Activated T-helper 1 cell treated with anti-CD3 and anti-CD28 coated beads, Interleukin-12 subunit alpha, Interleukin-12 subunit beta, Interleukin-2, Interleukin-4 antibody, amounts not matched to agents 30 ng/mL and 10 ng/mL and 1 ng/mL, durations not matched to agents 14 hours and 24 hours and 36 hours (primary cell): Measurements from ENCODE around the gene IGLON5. TPM values are rescaled to one million over a fixed set of nuclear protein-coding genes. Genes with fewer than 3 reads are reported as not detected.

ENCODE experiments used
- DNase-seq: peaks from one replicate; pipeline ENCODE4 v3.0.0; 2021; ENCODE audit warnings: low spot score
- H3K27ac Mint-ChIP-seq: one replicate; pipeline ENCODE4 v1.8.0; 2021; ENCODE audit warnings: mild to moderate bottlenecking, mixed read lengths
- H3K27me3 Mint-ChIP-seq: one replicate; pipeline ENCODE4 v1.8.0; 2022; ENCODE audit warnings: mild to moderate bottlenecking, moderate library complexity, mixed read lengths; ENCODE audit not compliant: insufficient read depth
- H3K36me3 Mint-ChIP-seq: one replicate; pipeline ENCODE4 v1.8.0; 2021; ENCODE audit warnings: low read depth, mixed read lengths
- H3K4me1 Mint-ChIP-seq: one replicate; pipeline ENCODE4 v1.8.0; 2021; ENCODE audit warnings: low read depth, mixed read lengths
- H3K4me3 Mint-ChIP-seq: one replicate; pipeline ENCODE4 v1.8.0; 2021; ENCODE audit warnings: mild to moderate bottlenecking, moderate library complexity, mixed read lengths
- H3K9me3 Mint-ChIP-seq: one replicate; pipeline ENCODE4 v1.8.0; 2021; ENCODE audit warnings: mixed read lengths
- intact Hi-C: fragments of 100-400 bp; cut with micrococcal nuclease; formaldehyde crosslinking; loops from one replicate; pipeline ENCODE4 v1.15.1; 2024
- total RNA-seq: library from RNA; stranded (reverse); gene quantifications from 2 replicates; pipeline ENCODE4 v1.2.3, GENCODE V29; 2022

The IGLON5 gene
- total RNA-seq, 1 donor from 2014 or later, result 1.3 TPM

DNA sequence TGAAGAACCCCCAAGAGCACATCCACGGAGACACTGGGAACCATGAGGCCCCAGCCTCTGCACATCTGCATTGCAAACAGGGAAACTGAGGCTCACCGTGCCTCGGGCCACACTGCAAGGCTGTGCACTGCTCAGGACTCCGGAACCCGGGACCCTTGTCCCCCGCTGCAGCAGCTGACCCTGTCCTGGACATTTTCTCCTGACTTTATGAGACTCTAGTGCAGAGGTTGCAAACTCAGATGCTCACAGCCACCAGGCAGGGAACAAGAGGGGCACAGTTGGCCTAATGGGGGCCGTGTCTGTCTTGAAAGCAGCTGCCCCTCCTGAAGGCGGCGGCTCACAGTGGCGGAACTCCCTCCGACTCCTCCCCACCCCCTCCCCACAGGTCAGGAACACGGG is 16.5 kb upstream of the IGLON5 start:
- intact Hi-C loops, result no loop called here
- H3K36me3 Mint-ChIP-seq, result no peaks in the 10 kb centered on the region
- no peak overlapping the region for H3K4me3 Mint-ChIP-seq
- DNase-seq, result no peak
- H3K4me1 Mint-ChIP-seq, result no peaks in the 10 kb centered on the region
- peaks cover 4% of the 10 kb centered on the region for H3K27me3 Mint-ChIP-seq
- H3K27ac Mint-ChIP-seq, result no peak overlapping the region
- H3K9me3 Mint-ChIP-seq, result no peaks in the 10 kb centered on the region

DNA sequence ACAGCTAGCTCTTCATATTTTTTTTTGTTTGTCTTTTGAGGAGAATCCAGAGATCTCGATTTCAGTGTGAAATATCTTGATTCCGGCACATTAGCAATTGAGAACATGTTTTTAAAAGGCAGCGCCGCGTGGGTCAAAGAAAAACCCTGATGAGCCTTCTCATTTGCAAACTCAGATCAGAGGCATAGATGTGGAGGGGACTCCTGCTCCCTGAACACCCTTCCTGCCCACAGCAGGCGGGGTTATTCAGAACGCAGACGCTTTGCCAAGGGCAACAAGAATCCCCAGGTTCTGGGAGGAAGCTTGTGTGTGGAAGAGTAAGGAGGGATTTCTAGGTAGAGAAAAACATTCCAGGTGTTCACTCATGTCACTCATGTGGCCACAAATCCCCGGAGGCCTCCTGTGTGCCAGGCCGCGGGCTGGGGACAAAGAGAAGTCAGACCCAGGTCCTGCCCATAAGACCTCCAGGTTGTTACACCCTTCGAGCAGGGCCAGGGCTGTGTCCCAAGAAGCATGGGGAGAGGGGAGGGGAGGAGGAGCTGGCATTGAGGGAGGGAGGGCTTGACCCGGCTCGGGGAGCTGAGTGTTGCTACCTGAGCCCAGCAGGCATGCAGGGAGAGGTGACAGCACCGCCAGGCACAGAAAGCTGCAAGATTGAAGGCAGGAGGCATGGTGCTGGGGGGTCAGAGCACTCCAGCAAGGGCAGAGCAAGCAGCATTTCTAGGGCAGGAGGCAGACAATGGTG is 15.9 kb upstream of the IGLON5 start:
- no peak overlapping the region for H3K27ac Mint-ChIP-seq
- intact Hi-C loops, result no loop called here
- H3K4me1 Mint-ChIP-seq, result no peaks in the 10 kb centered on the region
- no peak for DNase-seq
- no peaks in the 10 kb centered on the region for H3K9me3 Mint-ChIP-seq
- peaks cover 4% of the 10 kb centered on the region for H3K27me3 Mint-ChIP-seq
- no peaks in the 10 kb centered on the region for H3K36me3 Mint-ChIP-seq
- no peak overlapping the region for H3K4me3 Mint-ChIP-seq

DNA sequence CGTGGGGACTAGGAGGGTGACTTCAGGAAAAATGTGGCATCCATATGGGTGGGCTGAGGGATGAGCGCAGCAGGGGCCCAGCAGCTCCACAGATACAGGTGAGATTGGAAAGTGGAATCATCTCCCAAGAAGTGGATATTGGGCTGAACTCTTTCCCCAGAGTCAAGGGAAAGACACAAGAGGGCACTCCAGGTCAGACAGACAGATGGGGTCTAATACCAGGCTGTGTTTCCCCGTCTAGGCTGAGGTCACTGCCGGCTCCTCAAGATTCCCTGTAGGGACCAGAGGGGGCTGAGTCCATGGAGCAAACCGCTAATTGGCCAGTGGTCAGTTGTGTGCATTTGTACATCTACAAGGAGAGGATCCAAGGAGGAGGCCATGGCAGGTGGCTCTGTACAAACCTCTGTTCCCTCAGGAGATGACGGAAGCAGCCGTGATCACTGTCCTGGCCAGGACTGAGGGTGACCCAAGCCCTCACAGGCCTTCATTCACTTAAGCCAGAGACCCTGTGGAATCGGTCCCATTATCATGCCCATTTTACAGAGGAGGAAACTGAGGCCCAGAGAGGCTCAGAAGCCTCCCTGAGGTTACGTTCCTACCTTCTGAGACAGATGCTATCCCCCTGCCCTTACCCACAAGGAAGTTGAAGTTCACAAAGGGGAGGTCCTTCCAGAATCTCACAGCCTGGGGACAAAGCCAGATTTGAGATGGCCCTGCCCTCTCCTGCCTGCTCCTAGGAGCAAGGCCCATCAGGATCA is 14.9 kb upstream of the IGLON5 start:
- no peaks in the 10 kb centered on the region for H3K9me3 Mint-ChIP-seq
- intact Hi-C loops, result no loop called here
- H3K4me3 Mint-ChIP-seq, result no peak overlapping the region

DNA sequence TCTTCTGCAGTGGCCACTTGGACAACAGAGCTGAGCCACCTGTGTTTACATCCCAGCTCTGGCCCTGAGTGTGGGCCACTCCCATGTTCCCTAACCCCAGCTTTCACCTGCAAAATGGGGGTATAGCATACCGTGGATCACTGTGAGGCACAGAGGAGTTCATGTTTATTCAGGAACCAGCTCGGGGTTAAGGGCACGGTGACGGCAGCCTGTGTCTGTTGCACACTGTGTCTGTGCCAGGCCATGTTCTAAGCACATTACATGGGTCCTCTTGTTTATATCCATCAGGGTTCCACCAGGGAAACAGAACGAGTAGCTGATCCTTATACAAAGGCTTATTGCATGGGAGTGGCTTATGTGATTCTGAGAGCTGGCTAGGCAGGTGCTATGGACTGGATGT is 14.0 kb upstream of the IGLON5 start:
- no peaks in the 10 kb centered on the region for H3K4me1 Mint-ChIP-seq
- H3K36me3 Mint-ChIP-seq, result no peaks in the 10 kb centered on the region
- no peak for DNase-seq
- H3K9me3 Mint-ChIP-seq, result no peaks in the 10 kb centered on the region
- intact Hi-C loops, result no loop called here
- H3K27me3 Mint-ChIP-seq, result peaks cover 4% of the 10 kb centered on the region
- H3K4me3 Mint-ChIP-seq, result no peak overlapping the region
- no peak overlapping the region for H3K27ac Mint-ChIP-seq

More for the DNA sequence above, 14.9 kb upstream of the IGLON5 start:
- Mint-ChIP-seq H3K4me1 (no peaks in the 10 kb centered on the region), H3K36me3 (no peaks in the 10 kb centered on the region), H3K27me3 (peaks cover 4% of the 10 kb centered on the region), H3K27ac (no peak overlapping the region)
- no peak for DNase-seq

DNA sequence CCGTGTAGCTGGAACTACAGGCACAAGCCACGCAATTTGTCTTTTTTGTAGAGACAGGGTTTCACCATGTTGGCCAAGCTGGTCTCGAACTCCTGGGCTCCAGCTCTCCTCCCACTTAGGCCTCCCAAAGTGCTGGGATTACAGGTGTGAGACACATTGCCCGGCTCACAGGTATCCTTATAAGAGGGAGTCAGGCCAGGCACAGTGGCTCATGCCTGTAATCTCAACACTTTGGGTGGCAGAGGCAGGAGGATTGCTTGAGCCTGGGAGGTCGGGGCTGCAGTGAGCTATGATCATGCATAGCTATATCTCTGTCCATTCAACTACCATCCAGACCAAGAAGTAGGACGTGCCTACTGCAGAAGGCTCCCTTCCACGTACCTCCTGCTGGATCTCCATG is 10.2 kb upstream of the IGLON5 start:
- DNase-seq, result no peak
- H3K36me3 Mint-ChIP-seq, result no peaks in the 10 kb centered on the region
- H3K9me3 Mint-ChIP-seq, result peaks cover 4% of the 10 kb centered on the region
- H3K4me3 Mint-ChIP-seq, result no peak overlapping the region
- intact Hi-C loops, result no loop called here
- H3K27me3 Mint-ChIP-seq, result peaks cover 4% of the 10 kb centered on the region
- no peaks in the 10 kb centered on the region for H3K4me1 Mint-ChIP-seq
- no peak overlapping the region for H3K27ac Mint-ChIP-seq

DNA sequence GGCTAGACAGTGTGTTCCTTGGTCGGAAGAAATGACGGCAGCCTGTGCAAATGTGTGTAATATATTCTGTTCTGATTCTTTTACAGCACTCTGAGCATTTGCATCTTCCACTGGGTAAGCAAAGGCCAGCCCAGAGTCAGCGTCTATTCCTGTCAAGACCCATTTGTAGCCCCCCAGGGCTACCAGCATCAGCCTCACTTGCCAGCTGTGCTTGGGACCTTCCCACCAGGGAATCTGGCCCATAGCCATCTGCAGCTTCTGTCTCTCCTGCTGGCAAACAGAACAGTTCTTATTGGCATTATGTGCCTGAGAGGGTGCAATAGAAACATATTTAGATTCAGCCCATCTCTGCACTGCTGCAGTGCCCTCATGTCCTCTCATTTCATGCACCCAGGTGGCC is 6.0 kb upstream of the IGLON5 start:
- intact Hi-C loops, result no loop called here

DNA sequence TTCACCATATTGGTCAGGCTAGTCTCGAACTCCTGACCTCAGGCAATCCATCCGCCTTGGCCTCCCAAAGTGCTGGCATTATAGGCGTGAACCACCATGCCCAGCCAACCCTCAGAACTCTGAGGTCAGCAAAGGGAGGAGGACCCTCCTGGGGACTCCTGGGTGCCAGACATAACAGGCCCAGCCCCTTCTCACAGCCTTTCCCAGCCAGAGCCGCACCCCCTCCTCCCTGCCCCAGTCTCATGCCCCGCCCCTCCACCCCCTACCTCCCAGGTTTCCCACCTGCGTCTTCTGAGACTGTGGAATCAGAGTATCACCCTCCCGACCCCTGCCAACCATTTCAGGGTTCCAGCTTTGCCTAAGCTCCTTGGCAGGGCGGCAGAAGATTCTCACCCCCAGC is 5.2 kb downstream of the IGLON5 start:
- peaks cover 18% of the 10 kb centered on the region for H3K27me3 Mint-ChIP-seq
- H3K36me3 Mint-ChIP-seq, result no peaks in the 10 kb centered on the region
- H3K27ac Mint-ChIP-seq, result no peak overlapping the region
- H3K4me1 Mint-ChIP-seq, result no peaks in the 10 kb centered on the region
- H3K9me3 Mint-ChIP-seq, result no peaks in the 10 kb centered on the region
- no peak overlapping the region for H3K4me3 Mint-ChIP-seq
- intact Hi-C loops, result no loop called here
- DNase-seq, result no peak

More for the DNA sequence above, 6.0 kb upstream of the IGLON5 start:
- Mint-ChIP-seq H3K9me3 (peaks cover 8% of the 10 kb centered on the region), H3K4me3 (no peak overlapping the region), H3K4me1 (no peaks in the 10 kb centered on the region), H3K27me3 (peaks cover 6% of the 10 kb centered on the region), H3K36me3 (no peaks in the 10 kb centered on the region), H3K27ac (no peak overlapping the region)
- no peak for DNase-seq

GRCh38 chr19:51317376-51317775 is 5.9 kb downstream of the IGLON5 start:
- DNase-seq, result no peak
- Mint-ChIP-seq H3K36me3 (no peaks in the 10 kb centered on the region), H3K27ac (no peak overlapping the region), H3K9me3 (no peaks in the 10 kb centered on the region), H3K27me3 (peaks cover 17% of the 10 kb centered on the region), H3K4me3 (no peak overlapping the region), H3K4me1 (no peaks in the 10 kb centered on the region)
- intact Hi-C loops, result no loop called here

- Mint-ChIP-seq H3K4me1 (no peaks in the 10 kb centered on the region), H3K27me3 (peaks cover 18% of the 10 kb centered on the region), H3K4me3 (no peak overlapping the region), H3K9me3 (no peaks in the 10 kb centered on the region), H3K27ac (no peak overlapping the region), H3K36me3 (no peaks in the 10 kb centered on the region)
- intact Hi-C loops, result no loop called here
- no peak for DNase-seq
These were observed 6.5 kb downstream of the IGLON5 start for GRCh38 chr19:51317968-51318367.

DNA sequence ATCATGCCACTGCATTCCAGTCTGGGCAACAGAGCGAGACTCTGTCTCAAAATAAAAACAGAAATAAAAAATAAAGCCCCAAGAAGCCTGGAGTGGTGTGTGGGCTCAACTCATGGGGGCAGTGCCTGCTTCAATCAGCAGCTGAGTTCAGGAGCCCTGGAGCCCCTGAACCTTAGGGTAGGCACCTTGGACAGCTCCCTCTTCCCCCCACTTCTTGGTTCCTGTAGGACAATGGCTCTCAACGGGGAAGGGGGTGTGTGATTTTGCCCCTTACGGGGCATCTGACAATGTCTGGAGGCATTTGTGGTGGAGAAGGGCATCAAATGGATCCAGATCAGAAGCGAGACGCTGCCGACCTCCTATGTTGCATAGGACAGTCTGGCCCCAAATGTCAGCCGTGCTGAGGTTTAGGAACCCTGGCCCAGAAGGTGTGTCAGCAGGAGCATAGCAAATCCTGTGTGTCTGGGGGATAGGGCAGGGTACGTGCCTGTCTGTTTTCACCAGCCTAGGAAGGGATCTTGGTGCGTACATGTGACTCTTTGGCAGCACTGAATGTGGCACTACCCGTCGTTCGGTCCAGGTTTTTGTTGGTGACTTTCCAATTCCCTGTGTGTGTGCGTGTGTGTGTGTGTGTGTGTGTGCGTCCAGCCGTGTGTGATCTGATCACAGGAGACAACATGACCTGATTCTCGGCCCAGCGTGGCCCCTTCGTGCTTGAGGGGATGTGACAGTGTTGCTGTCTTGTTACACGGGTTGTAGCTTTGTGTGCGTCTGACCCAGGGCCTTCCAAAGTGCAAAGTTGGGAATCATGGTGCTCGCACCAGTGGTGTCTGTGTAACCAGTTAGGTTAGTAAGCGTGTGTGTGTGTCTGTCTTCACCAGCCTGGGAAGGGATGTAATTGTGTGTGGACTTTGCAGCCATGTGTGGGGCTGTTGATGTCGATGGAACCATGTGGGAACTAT is 7.5 kb downstream of the IGLON5 start:
- H3K4me3 Mint-ChIP-seq, result no peak overlapping the region
- H3K27ac Mint-ChIP-seq, result no peak overlapping the region
- H3K27me3 Mint-ChIP-seq, result peaks cover 9% of the 10 kb centered on the region
- no peaks in the 10 kb centered on the region for H3K9me3 Mint-ChIP-seq
- DNase-seq, result no peak
- intact Hi-C loops, result no loop called here
- H3K4me1 Mint-ChIP-seq, result no peaks in the 10 kb centered on the region
- no peaks in the 10 kb centered on the region for H3K36me3 Mint-ChIP-seq

DNA sequence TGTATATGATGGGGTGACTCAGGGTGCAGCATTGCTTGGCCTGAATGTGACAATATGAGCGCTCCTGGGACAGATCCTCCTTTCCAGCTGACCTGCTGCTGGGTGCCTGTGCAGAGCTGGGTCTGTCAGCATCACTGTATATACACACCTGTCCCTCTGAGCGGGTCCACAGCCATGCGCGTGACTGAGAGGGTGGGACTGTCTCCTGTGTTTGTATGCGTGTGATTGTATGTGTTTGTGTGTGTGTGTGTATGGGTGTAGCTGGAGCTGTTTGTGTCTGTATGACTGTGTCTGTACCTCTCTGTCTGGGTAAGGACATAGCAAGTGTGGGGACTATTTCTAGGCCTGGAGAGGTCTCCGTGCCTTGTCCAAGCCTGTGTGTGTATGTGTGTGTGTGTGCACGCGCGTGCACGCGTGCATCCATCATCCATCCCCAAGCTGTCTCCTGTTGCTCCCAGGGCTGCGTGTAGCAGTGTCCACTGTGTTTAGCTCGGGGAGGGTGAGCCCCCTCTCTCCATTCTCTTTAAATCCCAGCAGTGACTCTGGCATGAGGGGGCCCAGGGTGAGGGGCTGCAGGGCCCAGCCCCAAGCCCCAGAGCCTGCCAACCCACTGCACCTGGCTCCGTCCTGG is 8.3 kb downstream of the IGLON5 start:
- no peaks in the 10 kb centered on the region for H3K4me1 Mint-ChIP-seq
- intact Hi-C loops, result no loop called here
- no peak overlapping the region for H3K27ac Mint-ChIP-seq
- peaks cover 6% of the 10 kb centered on the region for H3K27me3 Mint-ChIP-seq
- no peak overlapping the region for H3K4me3 Mint-ChIP-seq
- H3K36me3 Mint-ChIP-seq, result no peaks in the 10 kb centered on the region
- DNase-seq, result no peak
- H3K9me3 Mint-ChIP-seq, result no peaks in the 10 kb centered on the region

GRCh38 chr19:51320280-51320657 is 8.8 kb downstream of the IGLON5 start:
- H3K4me1 Mint-ChIP-seq, result no peaks in the 10 kb centered on the region
- no peak overlapping the region for H3K4me3 Mint-ChIP-seq
- no peaks in the 10 kb centered on the region for H3K36me3 Mint-ChIP-seq

More at GRCh38 chr19:51320280-51320657, 8.8 kb downstream of the IGLON5 start:
- H3K27ac Mint-ChIP-seq, result no peak overlapping the region
- DNase-seq, result no peak
- H3K27me3 Mint-ChIP-seq, result peaks cover 10% of the 10 kb centered on the region
- no peaks in the 10 kb centered on the region for H3K9me3 Mint-ChIP-seq
- intact Hi-C loops, result no loop called here
